OCI-LY1 (cell line): ENCODE results near the gene CNTN5.

ENCODE experiments used
- CTCF ChIP-seq: fragments of 200-600 bp; sonication (generic), shearing (Covaris generic); IDR thresholded peaks from 2 replicates; pipeline ENCODE4 v1.5.1; 2017; ENCODE audit warnings: mild to moderate bottlenecking, antibody characterized with exemption, low read length, moderate library complexity, mixed read lengths
- EZH2 ChIP-seq: fragments of 200-600 bp; sonication (generic), shearing (Covaris generic); IDR thresholded peaks from 2 replicates; pipeline ENCODE4 v1.8.0; 2017; ENCODE audit warnings: borderline replicate concordance, mixed run types, mild to moderate bottlenecking, antibody characterized with exemption, low read length, moderate library complexity, mixed read lengths

GRCh38 chr11:99162819-99163218 is 142.1 kb downstream of the CNTN5 start:
- no peak for TF ChIP-seq CTCF
- no peak for TF ChIP-seq EZH2
